WTC11 (cell line): ENCODE measurements around the gene GABBR2. TPM values are rescaled to one million over a fixed set of nuclear protein-coding genes. Genes with fewer than 3 reads are reported as not detected.

Experiments used
- ATAC-seq: fragments of 200-7000 bp; cut with Tn5 transposase; 2 replicates; pipeline ENCODE4 v1.10.0; 2021; ENCODE audit warnings: mild to moderate bottlenecking, moderate library complexity
- CTCF ChIA-PET: fragments of 300-600 bp; sonication (Branson Sonifier 250); formaldehyde crosslinking; loops from one replicate; lab custom pipeline; 2021; ENCODE audit warnings: antibody characterized with exemption; lab: Charles Lee
- POLR2A ChIA-PET: fragments of 350-600 bp; sonication (Branson Sonifier 250); formaldehyde crosslinking; loops from one replicate; lab custom pipeline; 2021; ENCODE audit warnings: antibody characterized with exemption; lab: Charles Lee
- DNase-seq: peaks from one replicate; pipeline ENCODE4 v3.0.0; 2021; ENCODE audit warnings: low spot score
- H3K27ac Mint-ChIP-seq: 2 replicates; pipeline ENCODE4 v1.8.0; 2021; ENCODE audit warnings: mixed read lengths
- H3K27me3 Mint-ChIP-seq: 2 replicates; pipeline ENCODE4 v1.8.0; 2021; ENCODE audit warnings: low read depth, mild to moderate bottlenecking, moderate library complexity, mixed read lengths
- H3K36me3 Mint-ChIP-seq: 2 replicates; pipeline ENCODE4 v1.8.0; 2021; ENCODE audit warnings: mixed read lengths
- H3K4me1 Mint-ChIP-seq: 2 replicates; pipeline ENCODE4 v1.8.0; 2022; ENCODE audit warnings: mixed read lengths
- H3K4me3 Mint-ChIP-seq: 2 replicates; pipeline ENCODE4 v1.8.0; 2021; ENCODE audit warnings: mild to moderate bottlenecking, moderate library complexity, mixed read lengths
- H3K9me3 Mint-ChIP-seq: 2 replicates; pipeline ENCODE4 v1.8.0; 2021; ENCODE audit warnings: mixed read lengths
- CREM ChIP-seq: sonication (generic); formaldehyde crosslinking; IDR thresholded peaks from 2 replicates; pipeline ENCODE4 v1.8.1; 2022; ENCODE audit warnings: mild to moderate bottlenecking, missing genetic modification reagents, moderate library complexity
- CTCF ChIP-seq: fragments of 200-600 bp; IDR thresholded peaks from 2 replicates; pipeline ENCODE4 v1.8.0; 2022; ENCODE audit warnings: antibody characterized with exemption
- E2F1 ChIP-seq: sonication (generic); formaldehyde crosslinking; IDR thresholded peaks from 2 replicates; pipeline ENCODE4 v1.8.0; 2022; ENCODE audit warnings: mild to moderate bottlenecking, missing genetic modification reagents
- E2F4 ChIP-seq: sonication (generic); formaldehyde crosslinking; IDR thresholded peaks from 2 replicates; pipeline ENCODE4 v1.8.1; 2022; ENCODE audit warnings: low read depth, mild to moderate bottlenecking, moderate library complexity, missing genetic modification reagents, borderline replicate concordance
- ELF4 ChIP-seq: sonication (generic); formaldehyde crosslinking; IDR thresholded peaks from 2 replicates; pipeline ENCODE4 v1.8.1; 2022; ENCODE audit warnings: low read depth, mild to moderate bottlenecking, moderate library complexity, missing genetic modification reagents
- FOXP4 ChIP-seq: sonication (generic); formaldehyde crosslinking; IDR thresholded peaks from 2 replicates; pipeline ENCODE4 v1.8.0; 2022; ENCODE audit warnings: mild to moderate bottlenecking, missing genetic modification reagents
- GRHL2 ChIP-seq: fragments of 250-450 bp; sonication (Bioruptor Pico); IDR thresholded peaks from 2 replicates; pipeline ENCODE4 v1.8.0; 2022; ENCODE audit warnings: mild to moderate bottlenecking, moderate library complexity; ENCODE audit not compliant: insufficient replicate concordance, severe bottlenecking
- HMGXB4 ChIP-seq: sonication (generic); formaldehyde crosslinking; IDR thresholded peaks from 2 replicates; pipeline ENCODE4 v1.8.1; 2023; ENCODE audit warnings: mild to moderate bottlenecking, moderate library complexity, missing genetic modification reagents
- JUN ChIP-seq: sonication (generic); formaldehyde crosslinking; IDR thresholded peaks from 2 replicates; pipeline ENCODE4 v1.8.0; 2023; ENCODE audit warnings: mild to moderate bottlenecking, missing genetic modification reagents
- KAT7 ChIP-seq: sonication (generic); formaldehyde crosslinking; IDR thresholded peaks from 2 replicates; pipeline ENCODE4 v1.8.1; 2023; ENCODE audit warnings: missing genetic modification reagents, mild to moderate bottlenecking, borderline replicate concordance
- NFATC4 ChIP-seq: fragments of 250-450 bp; sonication (Bioruptor Pico); IDR thresholded peaks from 2 replicates; pipeline ENCODE4 v1.9.0; 2021; ENCODE audit warnings: mild to moderate bottlenecking
- NFYB ChIP-seq: sonication (generic); formaldehyde crosslinking; conservative IDR thresholded peaks from 2 replicates; pipeline ENCODE4 v1.8.0; 2022; ENCODE audit warnings: low read depth, missing genetic modification reagents
- OVOL2 ChIP-seq: fragments of 250-450 bp; sonication (Bioruptor Pico); IDR thresholded peaks from 2 replicates; pipeline ENCODE4 v1.9.0; 2021; ENCODE audit warnings: mild to moderate bottlenecking, borderline replicate concordance
- PRRX2 ChIP-seq: fragments of 250-450 bp; sonication (Bioruptor Pico); IDR thresholded peaks from 2 replicates; pipeline ENCODE4 v1.8.0; 2021; ENCODE audit warnings: mild to moderate bottlenecking
- RELA ChIP-seq: sonication (generic); formaldehyde crosslinking; IDR thresholded peaks from 2 replicates; pipeline ENCODE4 v1.8.1; 2022; ENCODE audit warnings: missing genetic modification reagents, mild to moderate bottlenecking, borderline replicate concordance
- SMAD4 ChIP-seq: sonication (generic); formaldehyde crosslinking; IDR thresholded peaks from 2 replicates; pipeline ENCODE4 v1.8.0; 2022; ENCODE audit warnings: mild to moderate bottlenecking, missing genetic modification reagents
- SP1 ChIP-seq: sonication (generic); formaldehyde crosslinking; conservative IDR thresholded peaks from 2 replicates; pipeline ENCODE4 v1.8.1; 2022; ENCODE audit warnings: missing genetic modification reagents
- STAT6 ChIP-seq: sonication (generic); formaldehyde crosslinking; conservative IDR thresholded peaks from 2 replicates; pipeline ENCODE4 v1.8.1; 2023; ENCODE audit warnings: mild to moderate bottlenecking, low read depth, missing genetic modification reagents, moderate library complexity
- TEAD4 ChIP-seq: sonication (generic); formaldehyde crosslinking; IDR thresholded peaks from 2 replicates; pipeline ENCODE4 v1.8.0; 2022; ENCODE audit warnings: mild to moderate bottlenecking, missing genetic modification reagents
- TP53 ChIP-seq: sonication (generic); formaldehyde crosslinking; IDR thresholded peaks from 2 replicates; pipeline ENCODE4 v1.8.1; 2023; ENCODE audit warnings: mild to moderate bottlenecking, missing genetic modification reagents
- ZBTB21 ChIP-seq: sonication (generic); formaldehyde crosslinking; IDR thresholded peaks from 2 replicates; pipeline ENCODE4 v1.8.1; 2023; ENCODE audit warnings: mild to moderate bottlenecking, missing genetic modification reagents, borderline replicate concordance
- ZNF121 ChIP-seq: sonication (generic); formaldehyde crosslinking; IDR thresholded peaks from 2 replicates; pipeline ENCODE4 v1.8.0; 2023; ENCODE audit warnings: missing genetic modification reagents
- ZNF263 ChIP-seq: sonication (generic); formaldehyde crosslinking; IDR thresholded peaks from 2 replicates; pipeline ENCODE4 v1.8.1; 2022; ENCODE audit warnings: low read depth, mild to moderate bottlenecking, moderate library complexity, missing genetic modification reagents
- total RNA-seq: library from RNA; stranded (reverse); gene quantifications from 3 replicates; pipeline ENCODE4 v1.2.3, GENCODE V29; 2021

The GABBR2 gene
- total RNA-seq, 1 experiment from 2014 or later, result 0.92 TPM

GRCh38 chr9:98530806-98531386, 177.8 kb downstream of the GABBR2 start (continued):
- TF ChIP-seq CTCF (no peak), FOXP4 (CRISPR knock-in tag) (no peak), PRRX2 (CRISPR knock-in tag) (no peak), KAT7 (no peak), STAT6 (no peak)

GRCh38 chr9:98530275-98530674, 178.5 kb downstream of the GABBR2 start:
- Mint-ChIP-seq H3K27me3 (no peaks in the 10 kb centered on the region; the same call in none of the 2 replicates), H3K27ac (no peak overlapping the region), H3K9me3 (no peaks in the 10 kb centered on the region), H3K4me1 (no peaks in the 10 kb centered on the region), H3K4me3 (no peak overlapping the region), H3K36me3 (no peaks in the 10 kb centered on the region)
- POLR2A ChIA-PET, result no interaction called here
- DNase-seq (no peak), ATAC-seq (no peak)
- CTCF ChIA-PET, result no interaction called here
- TF ChIP-seq GRHL2 (CRISPR knock-in tag), result no peak
- no peak for TF ChIP-seq NFYB
- TF ChIP-seq SP1 (CRISPR knock-in tag), result no peak
- no peak for TF ChIP-seq CREM (CRISPR knock-in tag)
- TF ChIP-seq E2F4 (CRISPR knock-in tag), result no peak
- no peak for TF ChIP-seq RELA (CRISPR knock-in tag)
- TF ChIP-seq HMGXB4 (CRISPR knock-in tag), result no peak
- no peak for TF ChIP-seq E2F1
- TF ChIP-seq NFATC4 (CRISPR knock-in tag), result no peak
- no peak for TF ChIP-seq TP53 (CRISPR knock-in tag)
- no peak for TF ChIP-seq ZNF121
- TF ChIP-seq ELF4 (CRISPR knock-in tag), result no peak
- TF ChIP-seq ZNF263 (CRISPR knock-in tag), result no peak
- TF ChIP-seq JUN (CRISPR knock-in tag), result no peak
- no peak for TF ChIP-seq OVOL2 (CRISPR knock-in tag)
- no peak for TF ChIP-seq SMAD4 (CRISPR knock-in tag)
- no peak for TF ChIP-seq ZBTB21 (CRISPR knock-in tag)
- no peak for TF ChIP-seq TEAD4
